Neural cell (in vitro differentiated cells): Measurements from ENCODE around the gene AP3S2. TPM values are rescaled to one million over a fixed set of nuclear protein-coding genes. Genes with fewer than 3 reads are reported as not detected.

Source experiments
- H2AFZ ChIP-seq: fragments of 200-600, 300-800 bp; sonication (generic), shearing (Covaris generic); 2 replicates; pipeline ENCODE4 v1.6.0; 2014; ENCODE audit warnings: low read depth, mild to moderate bottlenecking, antibody characterized with exemption, low read length, moderate library complexity
- H3F3A ChIP-seq: fragments of 200-600 bp; shearing (Covaris generic); 2 replicates; pipeline ENCODE4 v1.6.1; 2016; ENCODE audit warnings: mild to moderate bottlenecking, moderate library complexity, mixed read lengths, antibody characterized with exemption, low read length; ENCODE audit not compliant: insufficient read depth, poor library complexity, severe bottlenecking
- H3K27ac ChIP-seq: fragments of 200-600, 300-800 bp; sonication (generic), shearing (Covaris generic); 2 replicates; pipeline ENCODE4 v1.5.1; 2014; ENCODE audit warnings: mild to moderate bottlenecking, low read length, moderate library complexity
- H3K27me3 ChIP-seq: fragments of 300-800, 200-600 bp; sonication (generic), shearing (Covaris generic); 2 replicates; pipeline ENCODE4 v1.6.0; 2014; ENCODE audit warnings: mild to moderate bottlenecking, low read depth, low read length, moderate library complexity; ENCODE audit not compliant: insufficient read depth
- H3K36me3 ChIP-seq: fragments of 300-800, 200-600 bp; sonication (generic), shearing (Covaris generic); 2 replicates; pipeline ENCODE4 v1.5.1; 2014; ENCODE audit warnings: mild to moderate bottlenecking, antibody characterized with exemption, low read length, moderate library complexity; ENCODE audit not compliant: insufficient read depth
- H3K4me2 ChIP-seq: fragments of 300-800, 200-600 bp; sonication (generic), shearing (Covaris generic); 2 replicates; pipeline ENCODE4 v1.6.0; 2014; ENCODE audit warnings: mild to moderate bottlenecking, low read length
- H3K4me3 ChIP-seq: fragments of 300-800, 200-600 bp; sonication (generic), shearing (Covaris generic); 2 replicates; pipeline ENCODE4 v1.5.1; 2014; ENCODE audit warnings: mild to moderate bottlenecking, low read length, moderate library complexity
- H3K79me2 ChIP-seq: fragments of 200-600 bp; shearing (Covaris generic); replicated peaks from 2 replicates; pipeline ENCODE4 v1.6.0; 2014; ENCODE audit warnings: mild to moderate bottlenecking, low read length, moderate library complexity; ENCODE audit not compliant: insufficient read depth
- H3K9ac ChIP-seq: fragments of 300-800, 200-600 bp; sonication (generic), shearing (Covaris generic); 2 replicates; pipeline ENCODE4 v1.6.1; 2016; ENCODE audit warnings: mild to moderate bottlenecking, low read length, mixed read lengths
- H3K9me2 ChIP-seq: fragments of 200-600 bp; shearing (Covaris generic); 2 replicates; pipeline ENCODE4 v1.6.1; 2016; ENCODE audit warnings: mild to moderate bottlenecking, low read length, mixed read lengths; ENCODE audit not compliant: insufficient read depth
- H3K9me3 ChIP-seq: fragments of 200-600, 300-800 bp; sonication (generic), shearing (Covaris generic); 2 replicates; pipeline ENCODE4 v1.6.1; 2016; ENCODE audit warnings: mild to moderate bottlenecking, mixed run types, low read length, moderate library complexity, mixed read lengths
- H4K20me1 ChIP-seq: fragments of 200-600 bp; shearing (Covaris generic); 2 replicates; pipeline ENCODE4 v1.6.1; 2016; ENCODE audit warnings: mild to moderate bottlenecking, mixed run types; ENCODE audit not compliant: insufficient read depth
- EP300 ChIP-seq: fragments of 450-650 bp; conservative IDR thresholded peaks from 2 replicates; pipeline ENCODE4 v1.6.1; 2014; ENCODE audit warnings: antibody characterized with exemption, mild to moderate bottlenecking, moderate library complexity; ENCODE audit not compliant: poor library complexity, severe bottlenecking
- EZH2 ChIP-seq: fragments of 200-600, 300-800 bp; shearing (Covaris generic), sonication (generic); IDR thresholded peaks from 2 replicates; pipeline ENCODE4 v1.6.1; 2014; ENCODE audit warnings: antibody characterized with exemption, low read length, borderline replicate concordance, mild to moderate bottlenecking; ENCODE audit not compliant: insufficient read depth, poor library complexity, severe bottlenecking
- MXI1 ChIP-seq: fragments of 450-650 bp; conservative IDR thresholded peaks from 2 replicates; pipeline ENCODE4 v1.6.1; 2014; ENCODE audit warnings: antibody characterized with exemption, mild to moderate bottlenecking; ENCODE audit not compliant: poor library complexity, severe bottlenecking
- POLR2AphosphoS5 ChIP-seq: IDR thresholded peaks from 2 replicates; pipeline ENCODE4 v1.6.1; 2012
- RAD21 ChIP-seq: fragments of 450-650 bp; conservative IDR thresholded peaks from 2 replicates; pipeline ENCODE4 v1.6.1; 2014; ENCODE audit warnings: antibody characterized with exemption, mild to moderate bottlenecking, moderate library complexity
- REST ChIP-seq: IDR thresholded peaks from 2 replicates; pipeline ENCODE4 v1.6.1; 2012; ENCODE audit warnings: borderline replicate concordance
- SMC3 ChIP-seq: fragments of 450-650 bp; conservative IDR thresholded peaks from 2 replicates; pipeline ENCODE4 v1.6.1; 2014; ENCODE audit warnings: antibody characterized with exemption, mild to moderate bottlenecking, moderate library complexity; ENCODE audit not compliant: poor library complexity
- TAF1 ChIP-seq: IDR thresholded peaks from 2 replicates; pipeline ENCODE4 v1.6.1; 2012; ENCODE audit warnings: low read depth
- polyA plus RNA-seq: library from polyadenylated mRNA; depleted of rRNA; stranded (reverse); fragments of >200 nt; gene quantifications from 2 replicates; pipeline ENCODE4 v1.2.3, GENCODE V29; 2014
- TF ChIP-seq, protein P1 (sequence below): fragments of 450-650 bp; IDR thresholded peaks from 2 replicates; pipeline ENCODE4 v1.5.1; 2014; ENCODE audit warnings: antibody characterized with exemption, mild to moderate bottlenecking, moderate library complexity; ENCODE audit not compliant: poor library complexity, severe bottlenecking

The AP3S2 gene
- polyA plus RNA-seq, 1 donor from 2014 or later: 47.6 TPM

GRCh38 chr15:89818287-89818686 is 75.5 kb downstream of the AP3S2 start:
- Histone ChIP-seq H3K4me2 (no peak overlapping the region), H3K36me3 (no peaks in the 10 kb centered on the region), H3K9me2 (no peaks in the 10 kb centered on the region), H3K27ac (no peak overlapping the region), H4K20me1 (no peaks in the 10 kb centered on the region), H3F3A (no peaks in the 10 kb centered on the region), H3K4me3 (no peak overlapping the region), H3K9me3 (peaks cover 8% of the 10 kb centered on the region), H3K27me3 (peaks cover 36% of the 10 kb centered on the region), H2AFZ (no peak overlapping the region), H3K9ac (no peak overlapping the region), H3K79me2 (no peaks in the 10 kb centered on the region)
- TF ChIP-seq RAD21: no peak
- TF ChIP-seq TAF1: no peak
- TF ChIP-seq EZH2: no peak
- no peak for TF ChIP-seq SMC3
- TF ChIP-seq, protein P1, sequence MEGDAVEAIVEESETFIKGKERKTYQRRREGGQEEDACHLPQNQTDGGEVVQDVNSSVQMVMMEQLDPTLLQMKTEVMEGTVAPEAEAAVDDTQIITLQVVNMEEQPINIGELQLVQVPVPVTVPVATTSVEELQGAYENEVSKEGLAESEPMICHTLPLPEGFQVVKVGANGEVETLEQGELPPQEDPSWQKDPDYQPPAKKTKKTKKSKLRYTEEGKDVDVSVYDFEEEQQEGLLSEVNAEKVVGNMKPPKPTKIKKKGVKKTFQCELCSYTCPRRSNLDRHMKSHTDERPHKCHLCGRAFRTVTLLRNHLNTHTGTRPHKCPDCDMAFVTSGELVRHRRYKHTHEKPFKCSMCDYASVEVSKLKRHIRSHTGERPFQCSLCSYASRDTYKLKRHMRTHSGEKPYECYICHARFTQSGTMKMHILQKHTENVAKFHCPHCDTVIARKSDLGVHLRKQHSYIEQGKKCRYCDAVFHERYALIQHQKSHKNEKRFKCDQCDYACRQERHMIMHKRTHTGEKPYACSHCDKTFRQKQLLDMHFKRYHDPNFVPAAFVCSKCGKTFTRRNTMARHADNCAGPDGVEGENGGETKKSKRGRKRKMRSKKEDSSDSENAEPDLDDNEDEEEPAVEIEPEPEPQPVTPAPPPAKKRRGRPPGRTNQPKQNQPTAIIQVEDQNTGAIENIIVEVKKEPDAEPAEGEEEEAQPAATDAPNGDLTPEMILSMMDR: no peak
- no peak for TF ChIP-seq MXI1
- no peak for TF ChIP-seq REST
- no peak for TF ChIP-seq POLR2AphosphoS5
- TF ChIP-seq EP300: no peak

DNA sequence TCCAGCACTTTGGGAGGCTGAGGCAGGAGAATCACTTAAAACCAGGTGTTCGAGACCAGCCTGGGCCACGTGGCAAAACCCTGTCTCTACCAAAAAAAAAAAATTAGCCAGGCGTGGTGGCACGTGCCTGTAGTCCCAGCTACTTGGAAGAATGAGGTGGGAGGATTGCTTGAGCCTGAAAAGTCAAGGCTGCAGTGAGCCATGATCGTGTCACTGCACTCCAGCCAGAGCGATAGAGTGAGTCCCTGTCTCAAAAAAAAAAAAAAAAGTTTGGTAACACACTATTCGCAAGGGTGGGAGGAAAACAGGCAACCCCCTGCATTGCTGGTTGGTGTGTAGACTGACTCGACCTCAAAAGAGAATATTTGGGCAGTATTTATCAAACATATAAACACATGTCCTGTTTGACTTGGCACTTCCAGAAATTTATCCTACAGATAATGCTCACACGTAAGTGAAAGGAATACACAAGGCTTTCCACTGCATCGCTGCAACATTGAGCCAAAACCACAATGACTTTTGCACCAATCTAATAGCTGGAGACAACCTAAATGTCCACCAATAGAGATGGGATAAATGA is 76.0 kb downstream of the AP3S2 start:
- no peak overlapping the region for H3K4me2 ChIP-seq
- peaks cover 8% of the 10 kb centered on the region for H3K9me3 ChIP-seq
- no peaks in the 10 kb centered on the region for H4K20me1 ChIP-seq
- H2AFZ ChIP-seq: no peak overlapping the region
- no peak overlapping the region for H3K27ac ChIP-seq
- peaks cover 41% of the 10 kb centered on the region for H3K27me3 ChIP-seq
- no peaks in the 10 kb centered on the region for H3K36me3 ChIP-seq
- no peaks in the 10 kb centered on the region for H3F3A ChIP-seq
- TF ChIP-seq EP300: no peak
- TF ChIP-seq POLR2AphosphoS5: no peak
- TF ChIP-seq SMC3: no peak
- no peak for TF ChIP-seq MXI1
- TF ChIP-seq, protein P1: no peak
- no peak for TF ChIP-seq RAD21
- TF ChIP-seq EZH2: no peak
- no peak for TF ChIP-seq REST
- no peak for TF ChIP-seq TAF1
- no peaks in the 10 kb centered on the region for H3K79me2 ChIP-seq
- no peaks in the 10 kb centered on the region for H3K9me2 ChIP-seq
- no peak overlapping the region for H3K9ac ChIP-seq
- H3K4me3 ChIP-seq: no peak overlapping the region
